ENCODE data around the gene FGF1.

DNA sequence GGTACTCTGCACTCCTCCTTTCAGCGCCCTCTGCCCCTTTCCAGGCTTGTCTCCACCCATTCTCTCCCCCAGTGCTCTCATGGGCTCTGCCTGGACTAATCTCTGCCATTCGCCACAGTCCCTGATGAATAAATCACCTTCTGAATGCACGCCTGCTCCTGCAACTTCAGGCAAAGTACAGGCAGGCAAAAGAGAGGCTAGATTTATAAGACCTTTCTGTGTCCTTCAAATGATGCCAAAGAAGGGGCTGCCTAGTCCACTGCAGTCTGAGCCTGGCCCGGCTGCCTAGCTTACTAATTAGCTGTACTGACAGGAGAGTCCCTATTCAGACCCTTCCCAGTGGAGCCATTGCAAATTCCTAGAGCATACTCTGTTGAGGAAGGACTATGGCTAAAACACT, 7.4 kb downstream of the FGF1 start:
- TF ChIP-seq CTCF (conservative IDR thresholded peaks at IDR 0.05; ENCODE audit: low read depth, low read length) (no peak), CEBPB (IDR thresholded peaks at IDR 0.05; ENCODE audit: low read depth, low read length) (no peak), NFE2L2 (IDR thresholded peaks at IDR 0.05; ENCODE audit: low read depth, low read length) (no peak), RFX5 (IDR thresholded peaks at IDR 0.05; ENCODE audit: low read depth, low read length) (no peak), POLR2A (IDR thresholded peaks at IDR 0.05; ENCODE audit: low read depth, low read length) (no peak), MXI1 (IDR thresholded peaks at IDR 0.05; ENCODE audit: borderline replicate concordance, low read depth, low read length) (no peak), SMC3 (IDR thresholded peaks at IDR 0.05; ENCODE audit: low read depth, low read length) (no peak), RAD21 (IDR thresholded peaks at IDR 0.05; ENCODE audit: low read length) (no peak), BHLHE40 (IDR thresholded peaks at IDR 0.05; ENCODE audit: low read depth, low read length) (no peak)
- TF ChIP-seq, protein P1, sequence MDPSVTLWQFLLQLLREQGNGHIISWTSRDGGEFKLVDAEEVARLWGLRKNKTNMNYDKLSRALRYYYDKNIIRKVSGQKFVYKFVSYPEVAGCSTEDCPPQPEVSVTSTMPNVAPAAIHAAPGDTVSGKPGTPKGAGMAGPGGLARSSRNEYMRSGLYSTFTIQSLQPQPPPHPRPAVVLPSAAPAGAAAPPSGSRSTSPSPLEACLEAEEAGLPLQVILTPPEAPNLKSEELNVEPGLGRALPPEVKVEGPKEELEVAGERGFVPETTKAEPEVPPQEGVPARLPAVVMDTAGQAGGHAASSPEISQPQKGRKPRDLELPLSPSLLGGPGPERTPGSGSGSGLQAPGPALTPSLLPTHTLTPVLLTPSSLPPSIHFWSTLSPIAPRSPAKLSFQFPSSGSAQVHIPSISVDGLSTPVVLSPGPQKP (IDR thresholded peaks at IDR 0.05; ENCODE audit: borderline replicate concordance, low read depth, low read length): no peak
